NCI-H146 (cell line): Measurements from ENCODE around the gene FOXA1.
"Not testable (repeated sequence)": the region's sequence is repeated elsewhere in the genome, so short reads cannot be mapped to it uniquely, and the experiment has no call there.

Experiments used
- DNase-seq: peaks from one replicate; lab custom pipeline; 2025; lab: John Stamatoyannopoulos, UW

Gene FOXA1

GRCh38 chr14:37558740-37559139 is 36.3 kb downstream of the FOXA1 start:
- no peak for DNase-seq

GRCh38 chr14:37555596-37555995 is 39.5 kb downstream of the FOXA1 start:
- DNase-seq: not testable (repeated sequence)

GRCh38 chr14:37553935-37554550 is 41.0 kb downstream of the FOXA1 start:
- DNase-seq: no peak

GRCh38 chr14:37551119-37551518 is 43.9 kb downstream of the FOXA1 start:
- no peak for DNase-seq

GRCh38 chr14:37550511-37550910 is 44.5 kb downstream of the FOXA1 start:
- no peak for DNase-seq

GRCh38 chr14:37546621-37547447 is 48.2 kb downstream of the FOXA1 start:
- DNase-seq: peak; percentile 68

GRCh38 chr14:37545174-37545573 is 49.9 kb downstream of the FOXA1 start:
- no peak for DNase-seq

GRCh38 chr14:37544407-37544806 is 50.6 kb downstream of the FOXA1 start:
- DNase-seq: peak; percentile 90

GRCh38 chr14:37539992-37540391 is 55.1 kb downstream of the FOXA1 start:
- no peak for DNase-seq
